Hematopoietic multipotent progenitor cell treated with erythropoietin and hydrocortisone succinate and interleukin-3 and kit ligand, for 15 days (in vitro differentiated cells): ENCODE data around the gene TMEM11.

ENCODE experiments used
- DNase-seq: peaks from one replicate; pipeline ENCODE4 v3.0.0-alpha.2; 2015; ENCODE audit warnings: low spot score

The TMEM11 gene

DNA sequence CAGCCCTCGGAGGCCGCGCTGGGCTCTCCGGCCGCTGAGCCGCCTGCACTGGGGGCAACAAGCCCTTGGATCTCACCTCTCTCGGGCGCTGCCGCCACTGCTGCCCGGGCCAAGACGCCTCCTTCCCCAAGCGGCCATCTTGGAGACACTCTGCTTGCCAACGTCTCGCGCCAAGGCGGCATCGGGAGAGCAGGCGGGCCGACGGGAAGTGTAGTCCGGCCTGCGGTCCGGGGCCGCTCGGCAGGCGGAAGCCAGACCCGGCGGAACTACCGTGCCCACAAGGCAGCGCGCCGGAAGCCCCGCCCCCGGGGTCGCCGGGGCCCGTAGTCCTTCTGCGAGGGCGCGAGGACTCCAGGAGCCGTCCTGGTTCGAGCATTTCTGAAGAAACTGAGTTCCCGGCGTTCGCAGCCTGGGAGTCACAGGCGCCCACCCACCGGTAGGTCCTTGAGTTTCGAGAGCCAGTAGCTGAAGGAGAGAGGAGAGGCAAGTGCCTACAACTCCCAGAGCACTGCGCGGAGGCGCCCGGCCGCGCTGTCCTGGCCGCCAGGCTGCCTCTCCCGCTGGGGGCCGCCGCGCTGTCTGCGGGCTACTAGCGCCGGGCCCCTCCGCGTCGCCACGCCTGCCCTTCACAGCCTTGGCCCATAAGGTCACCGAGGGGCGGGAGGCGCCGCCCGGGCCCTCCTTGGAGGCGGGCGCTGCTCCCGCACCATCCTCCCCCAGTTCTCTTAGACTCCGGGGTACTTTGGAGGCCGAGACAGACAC, at the start of gene TMEM11:
TSS of gene TMEM11 (minus strand) at position 147 of the 762 bp plus-strand sequence. CDS start at position 138, 9 bp downstream.
- peak; percentile 96 for DNase-seq

- DNase-seq = no peak
Observed at GRCh38 chr17:21263376-21263775, 49.4 kb upstream of the TMEM11 start.

DNA sequence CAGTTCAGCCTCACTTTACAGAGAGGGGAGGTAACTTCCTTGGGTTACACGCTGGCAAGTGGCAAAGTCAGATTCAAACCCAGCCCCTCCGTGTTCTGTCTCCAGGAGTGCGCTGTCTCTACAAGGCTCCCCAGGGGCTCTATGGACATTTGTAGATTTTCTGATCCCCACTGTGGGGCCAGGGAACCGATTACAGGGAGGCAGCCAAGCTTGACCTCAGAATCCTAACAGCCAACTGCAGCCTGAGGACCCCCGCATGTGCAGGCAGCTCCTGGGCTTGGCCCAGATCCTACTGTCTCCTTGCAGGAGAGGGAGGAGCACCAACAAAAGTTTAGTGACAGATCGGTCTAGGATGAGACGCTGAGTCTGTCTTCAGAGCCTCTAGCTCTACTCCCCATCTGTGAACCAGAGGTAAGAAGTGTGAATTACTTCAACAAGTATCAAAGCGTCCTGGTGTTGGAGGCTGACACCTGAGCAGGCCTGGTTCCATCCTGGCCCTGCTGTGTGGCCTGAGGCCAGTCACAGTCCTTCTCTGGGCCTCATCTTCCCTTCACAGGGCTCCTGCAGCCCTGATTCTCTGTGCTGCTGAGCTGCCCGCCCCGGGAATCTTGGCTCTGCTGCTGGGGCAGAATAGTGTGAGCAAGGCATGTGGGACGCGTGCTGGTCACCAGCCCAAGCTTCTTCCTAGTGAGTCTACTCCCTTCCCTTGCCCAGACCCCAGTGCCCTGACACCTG, 48.5 kb upstream of the TMEM11 start:
- DNase-seq = no peak

GRCh38 chr17:21258593-21258992, 44.6 kb upstream of the TMEM11 start:
- DNase-seq = no peak

DNA sequence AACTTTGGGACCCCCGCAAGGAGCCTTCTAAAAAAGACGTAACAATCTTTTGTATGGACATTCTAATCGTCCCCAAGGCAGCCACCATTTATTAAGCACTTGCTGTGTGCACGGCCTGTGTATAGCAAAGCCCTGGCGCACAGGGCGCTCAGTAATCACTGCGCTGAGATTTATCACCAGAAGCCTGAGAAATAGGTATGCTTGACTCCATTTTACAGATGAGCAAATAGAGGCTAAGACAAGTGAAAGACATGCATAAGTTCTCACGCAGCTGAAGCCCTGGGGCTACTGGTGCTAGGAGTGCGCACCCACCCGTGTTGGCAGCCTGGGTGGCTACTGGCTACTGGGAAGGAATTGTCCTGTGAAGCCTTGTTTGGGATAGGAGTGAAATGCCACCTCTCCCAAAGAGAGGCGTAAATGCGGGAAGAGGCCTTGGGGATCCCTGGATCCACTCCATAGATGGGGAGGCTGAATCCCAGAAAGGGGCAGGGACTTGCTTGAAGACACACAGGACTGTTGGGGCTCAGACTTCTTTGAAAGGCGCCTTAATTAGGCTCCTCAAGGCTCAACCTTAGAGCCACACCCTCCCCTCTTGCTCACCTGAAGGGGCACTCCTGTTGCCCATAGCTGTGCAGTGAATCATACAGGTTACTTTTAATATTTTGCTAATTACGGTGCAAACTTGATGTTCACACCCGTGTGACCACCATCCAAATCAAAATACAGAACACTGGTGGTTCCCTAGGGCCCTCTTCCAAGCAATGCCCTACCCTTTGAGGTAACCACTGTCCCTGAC, 39.9 kb upstream of the TMEM11 start:
- DNase-seq = no peak

DNA sequence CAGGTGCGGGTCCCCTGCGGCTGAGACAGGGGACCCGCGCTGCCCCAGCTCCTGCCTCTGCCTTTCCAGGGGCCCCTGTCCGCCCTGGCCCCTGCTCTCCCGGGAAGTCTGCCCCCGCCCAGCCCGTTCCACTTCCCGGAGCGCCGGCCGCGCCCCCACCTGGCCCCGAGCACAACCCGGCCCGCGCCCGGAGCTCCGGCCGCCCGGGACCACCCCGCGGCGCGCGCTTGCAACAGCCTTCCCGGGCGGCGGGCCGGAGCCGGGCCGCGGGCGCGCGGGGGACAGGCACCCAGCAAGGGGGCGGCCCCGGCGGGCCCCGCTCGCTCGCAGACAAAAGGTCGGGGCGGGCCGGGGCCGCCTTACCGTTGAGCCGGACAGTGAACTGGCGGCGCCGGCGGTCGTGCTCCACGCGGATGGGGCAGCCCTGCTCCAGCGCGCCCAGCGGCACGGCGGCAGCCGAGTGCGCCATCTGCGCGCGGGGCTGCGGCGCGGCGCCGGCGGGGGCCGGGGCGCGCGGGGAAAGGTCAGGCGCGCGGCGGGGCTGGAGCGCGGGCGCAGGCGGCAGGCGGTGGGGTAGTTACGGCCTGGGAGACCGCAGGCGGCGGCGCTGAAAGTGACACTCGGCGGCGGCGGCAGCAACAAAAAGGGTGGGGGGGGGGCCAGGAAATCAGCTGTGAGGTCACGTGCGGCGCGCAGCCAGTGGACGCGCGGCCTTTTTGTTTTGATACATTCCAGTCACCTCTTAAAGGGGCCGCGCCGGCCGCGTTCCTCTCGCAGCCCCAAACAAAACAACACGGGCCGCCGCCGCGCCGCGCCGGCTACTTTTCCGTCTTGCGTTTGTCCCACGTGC, 39.1 kb upstream of the TMEM11 start, which contains the start of gene NATD1:
TSS of gene NATD1 (minus strand) at position 615 of the 850 bp plus-strand sequence. CDS start at position 469, 146 bp downstream.
- peak; percentile 89 for DNase-seq

DNA sequence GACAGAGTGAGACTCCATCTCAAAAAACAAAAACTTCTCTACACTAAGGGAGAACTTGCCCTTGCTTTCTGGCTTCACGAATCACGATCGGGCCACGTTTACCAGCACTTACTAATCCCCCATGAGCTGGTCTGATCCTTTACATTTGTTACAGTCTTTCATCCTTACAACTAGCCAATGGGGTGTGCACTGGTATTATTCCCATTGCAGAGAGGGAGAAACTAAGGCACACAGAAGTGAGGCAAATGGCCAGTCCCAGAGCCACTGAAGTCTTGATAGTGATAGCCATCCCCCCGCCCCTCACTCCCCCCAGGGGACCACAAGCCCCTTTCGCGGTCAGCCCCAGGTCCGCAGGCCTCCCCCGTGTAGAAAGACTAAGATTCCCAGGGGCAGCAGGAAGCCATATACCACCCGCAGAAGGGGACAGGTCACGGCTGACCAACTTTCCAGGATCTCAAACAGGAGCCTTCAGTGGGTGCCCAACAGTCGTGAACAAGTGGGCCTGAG, 38.4 kb upstream of the TMEM11 start:
- DNase-seq = no peak

DNA sequence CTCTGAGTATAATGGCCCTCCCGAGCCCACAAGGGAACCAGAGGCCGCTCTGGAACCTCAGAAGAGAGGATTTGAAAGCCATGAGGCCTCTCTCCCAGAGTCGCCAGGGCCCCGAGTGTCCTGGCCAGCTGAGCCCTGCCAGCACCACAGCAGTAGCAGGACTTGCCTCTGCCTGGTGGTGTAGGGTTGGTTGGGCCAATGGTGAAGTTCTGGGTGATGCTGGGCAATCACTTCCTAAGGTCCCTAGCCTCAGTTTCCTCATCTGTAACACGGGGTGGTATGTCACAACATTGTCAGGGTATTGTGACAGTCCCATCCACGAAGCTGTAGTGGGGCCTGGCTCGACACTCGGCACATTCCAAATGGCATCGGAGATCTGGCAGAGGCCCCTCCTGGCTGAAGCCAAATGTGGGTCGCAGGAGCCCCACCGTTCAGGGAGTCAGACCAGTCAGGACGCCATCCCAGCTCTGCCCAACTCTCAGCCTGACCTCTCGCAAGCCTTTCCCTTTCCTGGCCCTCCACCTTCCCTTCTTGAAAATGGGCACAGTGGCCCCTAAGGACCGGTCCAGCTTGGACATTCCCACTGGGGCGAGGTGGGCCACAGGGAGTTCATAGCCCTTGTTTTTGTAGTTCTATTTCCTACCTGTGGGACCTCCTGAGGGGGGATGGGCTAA, 37.5 kb upstream of the TMEM11 start:
- no peak for DNase-seq

GRCh38 chr17:21250854-21251253, 36.9 kb upstream of the TMEM11 start:
- no peak for DNase-seq

GRCh38 chr17:21249920-21250703, 36.2 kb upstream of the TMEM11 start:
- no peak for DNase-seq

GRCh38 chr17:21249086-21249795, 35.3 kb upstream of the TMEM11 start:
- DNase-seq = no peak

- DNase-seq = peak; percentile 59
Observed at GRCh38 chr17:21248500-21248899, 34.5 kb upstream of the TMEM11 start.

DNA sequence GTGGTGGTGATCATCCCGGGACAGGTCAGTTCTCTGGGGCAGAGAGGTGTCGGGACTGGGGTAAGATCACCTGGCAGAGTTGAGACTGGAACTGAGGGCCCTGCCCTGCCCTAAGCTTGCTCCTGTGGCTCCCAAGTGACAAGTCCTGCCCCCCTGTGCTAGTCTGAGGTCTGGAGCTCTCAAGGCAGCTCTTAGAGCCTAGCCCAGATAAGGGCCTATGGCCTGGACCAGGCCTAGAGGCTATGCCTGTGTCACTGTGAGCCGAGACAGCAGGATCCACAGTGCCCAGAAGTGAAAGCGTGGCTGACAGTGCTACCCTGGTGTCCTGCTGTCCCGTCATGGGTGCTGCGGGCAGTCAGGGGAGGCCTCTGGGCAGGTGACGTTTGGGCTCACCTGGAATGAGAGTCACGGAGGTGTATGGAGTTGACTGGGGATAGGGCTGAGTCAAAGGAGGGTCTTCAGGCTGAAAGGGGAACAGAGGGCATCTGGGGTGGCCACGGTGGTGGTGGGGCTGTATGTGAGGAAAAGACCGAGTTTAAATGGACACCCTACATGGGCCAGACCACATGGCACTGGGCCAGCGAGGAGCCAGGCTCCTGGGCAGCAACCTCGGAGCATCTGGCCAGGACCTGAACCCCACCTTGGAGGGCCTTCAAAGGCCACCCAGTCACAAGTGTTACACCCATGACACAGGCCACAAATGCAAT, 33.7 kb upstream of the TMEM11 start:
- no peak for DNase-seq

DNA sequence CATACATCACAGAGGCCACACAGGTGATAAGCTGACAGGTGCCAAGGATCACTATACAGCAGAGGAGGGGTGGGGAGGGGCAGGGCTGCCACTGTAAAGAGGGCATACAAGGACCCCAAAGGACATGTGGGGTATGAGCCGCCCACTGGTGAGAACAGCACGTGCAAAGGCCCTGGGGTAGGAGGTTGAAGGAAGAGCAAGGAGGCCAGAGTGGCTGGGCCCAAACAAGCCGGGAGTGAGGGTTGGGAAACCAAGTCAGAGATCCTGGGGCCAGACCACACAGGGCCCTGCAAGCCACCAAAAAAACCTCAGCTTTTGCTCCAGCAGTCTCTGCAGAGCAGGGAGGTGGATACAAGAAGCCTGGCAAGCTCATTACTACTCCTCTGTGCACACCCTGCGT, 32.7 kb upstream of the TMEM11 start:
- no peak for DNase-seq

DNA sequence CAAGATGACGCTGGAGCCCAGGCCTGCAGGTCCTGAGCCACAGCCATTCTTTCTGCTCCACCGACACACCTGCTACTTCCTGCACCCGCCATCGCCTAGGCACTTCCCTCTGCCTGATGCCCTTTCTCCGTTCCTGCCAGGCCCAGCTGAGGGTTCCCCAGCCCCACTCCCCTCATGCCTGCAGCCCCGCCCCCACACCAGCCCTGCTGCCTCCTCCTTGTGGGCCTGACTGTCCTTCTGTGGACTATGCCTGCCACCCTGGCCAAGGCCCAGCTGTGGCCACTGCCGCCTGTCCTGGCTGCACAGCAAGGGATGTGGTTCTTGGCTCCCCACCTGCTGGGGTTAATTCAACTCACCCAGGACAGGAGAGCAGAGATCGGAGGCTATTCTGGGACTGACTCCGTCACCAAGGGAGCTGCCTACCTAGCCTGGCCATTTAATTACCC, 31.7 kb upstream of the TMEM11 start:
- no peak for DNase-seq

DNA sequence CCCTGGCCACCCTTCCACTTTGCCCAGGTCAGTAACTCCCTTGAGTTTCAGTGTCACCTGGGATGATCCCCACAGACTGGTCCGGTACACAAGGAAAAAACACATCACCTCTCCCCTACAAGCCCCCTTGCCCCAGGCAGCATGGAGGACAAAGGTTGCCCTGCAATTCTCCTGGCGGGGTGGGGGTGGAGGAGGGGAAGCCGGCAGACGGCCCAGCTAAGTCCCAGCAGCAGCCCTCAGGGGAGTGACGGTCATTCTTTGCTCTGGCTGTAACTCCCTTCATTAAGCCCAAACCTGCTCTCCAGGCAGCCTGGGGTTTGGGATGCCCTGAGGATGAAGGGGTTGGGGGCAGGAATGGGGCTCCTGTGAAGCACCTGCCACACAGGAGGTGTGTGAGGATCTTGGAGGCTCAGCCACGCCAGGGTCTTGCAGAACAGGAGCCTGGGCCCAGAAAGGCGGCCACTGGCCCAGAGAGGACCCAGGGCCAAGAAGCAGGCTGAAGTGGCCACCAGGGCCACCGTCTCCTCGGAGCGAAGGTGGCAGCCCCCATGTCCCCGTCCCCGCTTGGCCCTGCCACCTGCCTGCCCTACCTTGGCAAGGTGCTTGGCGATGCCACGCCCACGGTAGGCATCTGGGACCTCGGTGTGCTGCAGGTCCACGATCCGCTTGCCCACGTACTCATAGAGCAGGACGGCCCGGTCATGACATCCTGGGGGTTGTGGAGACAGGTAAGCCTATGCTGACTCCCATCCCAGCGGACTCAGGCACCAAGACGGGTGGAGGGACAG, 29.7 kb upstream of the TMEM11 start:
- DNase-seq = no peak

GRCh38 chr17:21242780-21243515, 29.0 kb upstream of the TMEM11 start:
- DNase-seq = no peak
